Uterus (tissue), 4 donors: ENCODE results near the gene NHS. TPM values are rescaled to one million over a fixed set of nuclear protein-coding genes. Genes with fewer than 3 reads are reported as not detected.

Experiments used
- DNase-seq, 2 donors: peaks; one replicate each; pipeline ENCODE4 v3.0.0-alpha.2; 2019 to 2020
- H3K27ac ChIP-seq, 2 donors: fragments of 200-600 bp; sonication (generic); 1 replicate in 1 of 2; 2 replicates in 1 of 2; pipeline ENCODE4 v1.5.1; 2016 to 2018
- H3K27me3 ChIP-seq, 2 donors: fragments of 200-600 bp; sonication (generic); one replicate each; pipeline ENCODE4 v1.5.1; 2018 to 2019; ENCODE audit warnings: control low read depth in 1 of 2
- H3K36me3 ChIP-seq, 2 donors: fragments of 200-600 bp; sonication (generic); one replicate each; pipeline ENCODE4 v1.5.1; 2019; ENCODE audit warnings: control low read depth in 1 of 2
- H3K4me1 ChIP-seq, 2 donors: fragments of 200-600 bp; sonication (generic); one replicate each; pipeline ENCODE4 v1.5.1; 2018 to 2019; ENCODE audit warnings: control low read depth in 1 of 2
- H3K4me3 ChIP-seq, 2 donors: fragments of 200-600 bp; sonication (generic); 1 replicate in 1 of 2; 2 replicates in 1 of 2; pipeline ENCODE4 v1.5.1; 2018 to 2019; ENCODE audit warnings: mild to moderate bottlenecking in 1 of 2
- H3K9me3 ChIP-seq, 2 donors: fragments of 200-600 bp; sonication (generic); one replicate each; pipeline ENCODE4 v1.5.1; 2019; ENCODE audit warnings: control low read depth in 1 of 2
- POLR2A ChIP-seq, 2 donors: fragments of 450-650 bp; IDR thresholded peaks; one replicate each; pipeline ENCODE4 v1.6.1; 2016; ENCODE audit warnings: antibody characterized with exemption in 2 of 2, mild to moderate bottlenecking in 1 of 2, moderate library complexity in 1 of 2
- intact Hi-C: fragments of 100-400 bp; cut with DNase I; formaldehyde crosslinking; loops from one replicate; pipeline ENCODE4 v1.15.1; 2023; ENCODE audit warnings: low total_unique reads
- microRNA-seq: library from miRNA; unstranded; fragments of <30 nt; microRNA quantifications from one replicate; pipeline ENCODE4, GENCODE V29; 2016; ENCODE audit warnings: borderline microRNAs expressed, borderline replicate concordance
- small RNA-seq: library from RNA; depleted of rRNA; stranded (forward); fragments of <200 nt; gene quantifications from one replicate; pipeline ENCODE3, GENCODE V24; 2016
- total RNA-seq, 4 donors: library from RNA; depleted of rRNA in 3 of 4; stranded (reverse); fragments of >200 nt in 3 of 4; gene quantifications; one replicate each; pipeline versions ENCODE4 v1.1.0 to v1.2.4, GENCODE V29; 2014 to 2023
- TF ChIP-seq, protein P1 (sequence below), 4 experiments: fragments of 200-600 bp in 2 of 4; fragments of 450-650 bp in 2 of 4; sonication (generic) in 2 of 4; IDR thresholded peaks; one replicate each; pipeline ENCODE4 v1.5.1; 2016 to 2019; ENCODE audit warnings: antibody characterized with exemption in 4 of 4, mild to moderate bottlenecking in 2 of 4, moderate library complexity in 1 of 4
- donor health status: DM: yes; HTN: yes; CAD: no.

NHS gene
- total RNA-seq, 4 donors from 2014 or later: 3.5 to 14.3 (median 9.5) TPM

DNA sequence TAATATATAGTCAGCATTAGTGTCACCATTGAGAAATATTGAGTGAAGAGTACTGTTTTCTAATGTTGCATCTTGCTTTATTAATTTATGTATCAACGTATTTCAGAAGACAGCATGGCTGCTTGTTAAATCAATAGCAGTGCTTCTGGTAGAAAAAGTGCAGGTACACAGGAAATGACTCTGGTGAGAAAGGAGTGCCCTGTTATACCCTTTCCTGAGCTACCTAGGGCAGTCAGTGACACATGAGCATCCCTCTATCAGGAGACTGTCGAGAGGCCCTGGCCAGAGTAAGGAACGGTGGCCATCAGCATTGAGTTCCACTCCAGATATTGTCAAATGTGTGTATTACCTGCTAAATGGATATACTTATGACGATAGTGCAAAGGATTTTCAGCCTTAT lies 404.4 kb downstream of the NHS start:
- no peaks in the 10 kb centered on the region for H3K36me3 ChIP-seq
- no peak overlapping the region for H3K4me3 ChIP-seq
- H3K27me3 ChIP-seq: no peaks in the 10 kb centered on the region
- TF ChIP-seq POLR2A (IDR thresholded peaks at IDR 0.05): no peak
- TF ChIP-seq, protein P1, sequence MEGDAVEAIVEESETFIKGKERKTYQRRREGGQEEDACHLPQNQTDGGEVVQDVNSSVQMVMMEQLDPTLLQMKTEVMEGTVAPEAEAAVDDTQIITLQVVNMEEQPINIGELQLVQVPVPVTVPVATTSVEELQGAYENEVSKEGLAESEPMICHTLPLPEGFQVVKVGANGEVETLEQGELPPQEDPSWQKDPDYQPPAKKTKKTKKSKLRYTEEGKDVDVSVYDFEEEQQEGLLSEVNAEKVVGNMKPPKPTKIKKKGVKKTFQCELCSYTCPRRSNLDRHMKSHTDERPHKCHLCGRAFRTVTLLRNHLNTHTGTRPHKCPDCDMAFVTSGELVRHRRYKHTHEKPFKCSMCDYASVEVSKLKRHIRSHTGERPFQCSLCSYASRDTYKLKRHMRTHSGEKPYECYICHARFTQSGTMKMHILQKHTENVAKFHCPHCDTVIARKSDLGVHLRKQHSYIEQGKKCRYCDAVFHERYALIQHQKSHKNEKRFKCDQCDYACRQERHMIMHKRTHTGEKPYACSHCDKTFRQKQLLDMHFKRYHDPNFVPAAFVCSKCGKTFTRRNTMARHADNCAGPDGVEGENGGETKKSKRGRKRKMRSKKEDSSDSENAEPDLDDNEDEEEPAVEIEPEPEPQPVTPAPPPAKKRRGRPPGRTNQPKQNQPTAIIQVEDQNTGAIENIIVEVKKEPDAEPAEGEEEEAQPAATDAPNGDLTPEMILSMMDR (IDR thresholded peaks at IDR 0.05): no peak
- H3K27ac ChIP-seq: no peak overlapping the region
- intact Hi-C loops: no loop called here
- no peak for DNase-seq
- no peaks in the 10 kb centered on the region for H3K9me3 ChIP-seq
- H3K4me1 ChIP-seq: no peaks in the 10 kb centered on the region

Small RNAs within 50 kb of the gene (microRNA-seq; reads per million reads assigned to microRNA genes)
- gene MIR4768: not detected

Small RNAs within 50 kb of the gene (small RNA-seq; reads per million reads assigned to genes)
- gene MIR4768 (not detected), gene RF01210 (not detected)
